LNCaP clone FGC (cell line): ENCODE results near the gene OS9.

Experiments
- DNase-seq: peaks from one replicate; pipeline ENCODE4 v3.0.0-alpha.2; 2011; ENCODE audit warnings: low read depth
- H3K4me3 ChIP-seq: 2 replicates; pipeline ENCODE4 v1.5.1; 2011; ENCODE audit warnings: mild to moderate bottlenecking, low read depth, low read length, control low read depth
- TF ChIP-seq, protein P1 (sequence below): IDR thresholded peaks from 2 replicates; pipeline ENCODE4 v1.5.1; 2012; ENCODE audit warnings: mild to moderate bottlenecking; ENCODE audit not compliant: control insufficient read depth, insufficient read depth; ENCODE audit errors: extremely low read depth

OS9 gene

DNA sequence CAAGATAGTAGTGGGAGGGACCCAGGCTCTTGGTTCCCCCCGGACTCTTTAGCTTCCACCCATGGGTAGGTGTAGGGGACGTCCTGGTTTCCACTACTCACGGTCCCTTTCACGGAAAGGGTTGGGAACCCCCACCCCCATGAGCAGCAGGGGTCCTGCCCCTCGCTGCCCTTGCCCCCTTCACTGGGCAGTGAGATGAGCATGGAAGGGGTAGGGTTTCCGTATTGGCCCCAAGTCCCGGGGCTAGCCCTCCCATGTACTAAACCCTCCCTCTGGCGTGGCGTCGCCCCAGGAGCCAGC is 31.9 kb downstream of the OS9 start:
- no peak for DNase-seq
- peak overlapping the region; percentile 53 for H3K4me3 ChIP-seq
- TF ChIP-seq, protein P1, sequence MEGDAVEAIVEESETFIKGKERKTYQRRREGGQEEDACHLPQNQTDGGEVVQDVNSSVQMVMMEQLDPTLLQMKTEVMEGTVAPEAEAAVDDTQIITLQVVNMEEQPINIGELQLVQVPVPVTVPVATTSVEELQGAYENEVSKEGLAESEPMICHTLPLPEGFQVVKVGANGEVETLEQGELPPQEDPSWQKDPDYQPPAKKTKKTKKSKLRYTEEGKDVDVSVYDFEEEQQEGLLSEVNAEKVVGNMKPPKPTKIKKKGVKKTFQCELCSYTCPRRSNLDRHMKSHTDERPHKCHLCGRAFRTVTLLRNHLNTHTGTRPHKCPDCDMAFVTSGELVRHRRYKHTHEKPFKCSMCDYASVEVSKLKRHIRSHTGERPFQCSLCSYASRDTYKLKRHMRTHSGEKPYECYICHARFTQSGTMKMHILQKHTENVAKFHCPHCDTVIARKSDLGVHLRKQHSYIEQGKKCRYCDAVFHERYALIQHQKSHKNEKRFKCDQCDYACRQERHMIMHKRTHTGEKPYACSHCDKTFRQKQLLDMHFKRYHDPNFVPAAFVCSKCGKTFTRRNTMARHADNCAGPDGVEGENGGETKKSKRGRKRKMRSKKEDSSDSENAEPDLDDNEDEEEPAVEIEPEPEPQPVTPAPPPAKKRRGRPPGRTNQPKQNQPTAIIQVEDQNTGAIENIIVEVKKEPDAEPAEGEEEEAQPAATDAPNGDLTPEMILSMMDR = no peak

DNA sequence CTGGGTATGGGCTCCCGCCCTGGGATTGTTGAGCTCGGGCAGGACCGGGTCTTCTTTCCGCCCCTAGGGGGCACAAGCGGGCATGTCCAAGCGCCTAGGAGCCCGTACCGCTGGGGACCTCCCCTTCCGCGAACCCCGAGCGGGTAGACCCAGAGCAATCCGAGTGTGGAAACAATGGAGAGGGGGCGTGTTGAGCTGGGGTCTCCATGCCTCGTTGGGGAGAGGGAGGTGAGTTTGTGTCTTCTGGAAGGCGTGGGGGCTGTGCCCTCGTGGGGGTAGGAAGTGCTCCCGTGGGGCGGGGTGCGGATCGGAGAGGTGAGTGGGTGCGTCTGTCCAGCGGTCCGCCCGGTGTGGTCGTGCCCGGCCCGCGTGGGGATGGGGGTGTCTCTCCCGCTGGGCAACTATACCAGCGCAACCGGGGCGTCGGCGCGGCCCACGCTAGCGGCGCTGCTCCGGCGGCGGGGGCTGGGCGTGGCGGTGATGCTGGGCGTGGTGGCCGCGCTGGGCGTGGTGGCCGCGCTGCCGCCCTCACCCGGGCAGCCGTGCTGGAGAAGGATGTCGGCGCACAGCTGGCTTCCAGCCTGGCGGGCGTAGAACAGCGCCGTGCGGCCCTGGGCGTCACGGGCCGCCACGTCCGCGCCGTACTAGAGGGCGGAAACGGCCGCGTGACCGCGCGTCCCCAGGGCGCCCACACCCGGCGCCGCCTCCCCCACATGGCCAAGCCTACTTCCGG is 32.4 kb downstream of the OS9 start:
- peak overlapping the region; percentile 53 for H3K4me3 ChIP-seq
- DNase-seq = no peak
- TF ChIP-seq, protein P1 = peak; percentile 62

DNA sequence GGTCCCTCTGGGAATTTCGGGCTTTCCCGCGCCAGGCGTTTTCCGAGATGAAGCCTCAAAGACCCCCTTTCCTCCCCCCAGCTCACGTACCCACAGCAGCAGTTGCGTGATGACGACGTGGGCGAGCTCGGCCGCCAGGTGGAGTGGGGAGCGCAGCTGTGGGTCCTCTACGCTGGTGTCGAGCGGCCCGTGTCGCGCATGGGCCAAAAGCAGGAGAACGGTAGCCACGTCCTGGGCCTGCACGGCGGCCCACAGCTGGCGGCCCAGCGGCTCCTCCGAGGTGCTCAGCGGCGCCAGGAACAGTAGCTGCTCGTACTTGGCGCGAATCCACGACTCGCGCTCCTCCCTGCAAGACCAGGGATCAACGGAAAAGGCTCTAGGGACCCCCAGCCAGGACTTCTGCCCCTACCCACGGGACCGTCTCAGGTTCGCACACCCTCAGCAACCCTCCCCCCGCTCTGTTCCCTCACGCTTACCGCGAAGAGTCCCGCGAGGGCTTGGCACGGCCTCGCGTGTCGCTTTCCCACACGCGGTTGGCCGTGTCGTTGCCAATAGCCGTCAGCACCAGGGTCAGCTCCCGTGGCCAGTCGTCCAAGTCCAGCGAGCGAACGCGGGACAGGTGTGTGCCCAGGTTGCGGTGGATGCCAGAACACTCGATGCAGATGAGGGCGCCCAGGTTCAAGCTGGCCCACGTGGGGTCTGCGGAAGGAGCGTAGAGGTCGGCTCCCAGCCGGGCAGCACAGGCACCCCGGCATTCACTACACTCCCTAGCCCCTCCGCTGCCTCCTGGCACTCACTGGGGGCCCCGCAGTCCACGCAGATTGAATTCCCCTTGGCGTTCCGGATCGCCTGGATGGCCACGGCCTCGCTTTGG is 33.2 kb downstream of the OS9 start:
- H3K4me3 ChIP-seq = peak overlapping the region; percentile 53
- TF ChIP-seq, protein P1 = no peak
- peak; percentile 40 for DNase-seq

DNA sequence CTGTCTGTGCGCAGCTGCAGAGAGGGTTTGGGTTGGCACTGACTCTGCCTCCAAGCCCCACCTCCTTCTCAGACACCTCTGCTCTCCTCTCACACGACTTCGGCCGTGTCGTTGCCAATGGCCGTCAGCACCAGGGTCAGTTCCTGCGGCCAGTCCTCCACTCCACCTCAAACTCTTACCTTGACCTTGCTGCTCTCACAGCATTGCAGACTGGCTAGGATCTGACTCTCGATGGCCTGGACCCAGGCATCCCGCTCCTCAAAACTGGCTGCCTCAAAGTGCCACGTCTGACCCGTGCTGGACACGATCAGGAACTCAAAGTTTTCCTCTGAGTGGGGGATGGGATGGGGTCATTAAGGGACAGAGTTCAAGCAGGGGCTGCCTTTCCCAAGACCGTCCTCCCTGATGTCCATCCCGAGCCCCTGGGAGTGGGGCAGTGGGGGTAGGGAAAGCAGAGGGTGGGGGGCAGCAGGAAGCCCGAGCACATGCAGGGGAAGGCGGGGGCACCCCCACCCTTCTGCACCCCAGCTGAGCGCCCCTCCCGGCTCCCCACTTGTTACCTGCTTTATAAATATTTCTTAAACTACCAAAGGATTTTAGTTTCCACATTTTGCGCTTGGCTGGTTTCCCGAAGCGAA is 33.9 kb downstream of the OS9 start:
- TF ChIP-seq, protein P1 = no peak
- peak overlapping the region; percentile 53 for H3K4me3 ChIP-seq
- peak; percentile 59 for DNase-seq

DNA sequence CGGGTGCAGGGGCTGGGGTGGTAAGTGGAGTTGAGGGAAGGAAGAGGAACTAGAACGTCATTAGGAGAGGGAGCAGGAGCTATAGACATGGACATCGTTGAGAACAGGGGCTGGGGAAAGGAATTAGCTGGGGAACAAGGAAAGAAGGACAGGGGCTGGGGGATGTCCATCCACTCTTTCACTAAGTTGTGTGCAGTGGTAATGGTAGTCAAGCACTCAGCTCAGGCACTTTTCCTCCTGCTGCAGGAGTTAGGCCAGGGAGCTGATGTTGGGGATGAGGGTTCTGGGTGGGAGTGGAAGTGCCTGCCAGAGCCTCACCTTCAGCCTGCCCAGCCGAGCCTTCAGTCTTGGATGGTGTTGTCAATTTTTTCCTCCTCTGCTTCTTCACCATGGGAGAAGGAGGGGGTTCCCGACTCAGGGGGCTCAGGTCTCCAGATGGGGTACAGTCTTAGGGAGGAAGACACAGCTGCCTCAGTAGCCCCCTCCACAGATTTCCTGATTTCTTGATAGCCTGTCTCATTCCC is 35.5 kb downstream of the OS9 start:
- TF ChIP-seq, protein P1 = no peak
- no peak for DNase-seq
- no peak overlapping the region for H3K4me3 ChIP-seq

DNA sequence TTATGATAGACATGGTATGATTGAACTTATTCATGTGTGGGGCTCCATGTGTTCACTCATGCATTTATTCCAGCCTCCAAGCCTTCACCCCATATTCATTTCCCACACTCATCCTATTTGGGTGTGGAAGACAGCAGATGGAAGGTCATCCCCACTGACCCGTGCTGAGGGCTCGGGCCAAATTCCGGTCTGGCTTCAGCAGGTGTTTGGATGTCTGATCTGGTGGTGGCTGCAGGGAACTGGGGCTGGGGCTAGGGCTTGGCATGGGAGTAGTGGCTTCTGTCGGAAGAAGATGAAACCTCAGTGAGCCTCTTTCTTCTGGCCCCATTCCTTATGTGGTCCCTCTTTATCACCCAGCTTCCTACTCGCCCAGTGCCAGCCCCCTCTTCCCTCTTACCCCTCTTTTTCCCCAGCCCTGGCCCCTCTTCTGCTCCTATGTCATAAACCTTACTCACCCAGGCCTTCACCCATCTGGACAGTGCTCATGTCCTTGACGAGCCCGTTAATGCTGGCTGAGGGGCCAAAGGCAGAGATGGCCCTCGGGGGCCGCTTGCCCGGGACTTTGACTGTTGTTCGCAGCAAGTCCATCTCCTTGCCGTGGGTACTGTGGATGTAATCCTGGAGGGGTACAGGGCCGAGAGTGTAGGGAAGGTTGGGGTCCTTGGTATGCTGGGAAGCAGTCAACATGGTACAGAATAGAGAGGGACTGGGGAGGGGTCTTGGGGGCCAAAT is 36.6 kb downstream of the OS9 start:
- TF ChIP-seq, protein P1 = no peak
- no peak for DNase-seq
- H3K4me3 ChIP-seq = no peak overlapping the region
